Brain microvascular endothelial cell (primary cell): Measurements from ENCODE around the gene ZNF850.

ENCODE experiments used
- DNase-seq: peaks from one replicate; pipeline ENCODE4 v3.0.0-alpha.2; 2020
- H3K27ac ChIP-seq: fragments of 250-450 bp; sonication (Bioruptor Pico); 2 replicates; pipeline ENCODE4 v1.5.1; 2020; ENCODE audit warnings: mild to moderate bottlenecking, moderate library complexity
- H3K27me3 ChIP-seq: fragments of 250-450 bp; sonication (Bioruptor Pico); replicated peaks from 2 replicates; pipeline ENCODE4 v1.5.1; 2020; ENCODE audit warnings: mild to moderate bottlenecking
- H3K36me3 ChIP-seq: fragments of 250-450 bp; sonication (Bioruptor Pico); replicated peaks from 2 replicates; pipeline ENCODE4 v1.5.1; 2020; ENCODE audit warnings: mild to moderate bottlenecking
- H3K4me3 ChIP-seq: 2 replicates; pipeline ENCODE4 v1.5.1; 2011; ENCODE audit warnings: low read depth, mild to moderate bottlenecking, control low read depth, low read length, moderate library complexity
- in situ Hi-C: cut with HindIII; loops from 2 replicates; pipeline ENCODE4 v1.10.0; 2017; ENCODE audit warnings: low sequenced_read_pairs, low pct_ligation_motif_present
- TF ChIP-seq, protein P1 (sequence below): IDR thresholded peaks from 2 replicates; pipeline ENCODE4 v1.5.1; 2011; ENCODE audit warnings: low read depth, mild to moderate bottlenecking, moderate library complexity, low read length, control low read depth, inconsistent platforms; ENCODE audit errors: missing control alignments

The ZNF850 gene

DNA sequence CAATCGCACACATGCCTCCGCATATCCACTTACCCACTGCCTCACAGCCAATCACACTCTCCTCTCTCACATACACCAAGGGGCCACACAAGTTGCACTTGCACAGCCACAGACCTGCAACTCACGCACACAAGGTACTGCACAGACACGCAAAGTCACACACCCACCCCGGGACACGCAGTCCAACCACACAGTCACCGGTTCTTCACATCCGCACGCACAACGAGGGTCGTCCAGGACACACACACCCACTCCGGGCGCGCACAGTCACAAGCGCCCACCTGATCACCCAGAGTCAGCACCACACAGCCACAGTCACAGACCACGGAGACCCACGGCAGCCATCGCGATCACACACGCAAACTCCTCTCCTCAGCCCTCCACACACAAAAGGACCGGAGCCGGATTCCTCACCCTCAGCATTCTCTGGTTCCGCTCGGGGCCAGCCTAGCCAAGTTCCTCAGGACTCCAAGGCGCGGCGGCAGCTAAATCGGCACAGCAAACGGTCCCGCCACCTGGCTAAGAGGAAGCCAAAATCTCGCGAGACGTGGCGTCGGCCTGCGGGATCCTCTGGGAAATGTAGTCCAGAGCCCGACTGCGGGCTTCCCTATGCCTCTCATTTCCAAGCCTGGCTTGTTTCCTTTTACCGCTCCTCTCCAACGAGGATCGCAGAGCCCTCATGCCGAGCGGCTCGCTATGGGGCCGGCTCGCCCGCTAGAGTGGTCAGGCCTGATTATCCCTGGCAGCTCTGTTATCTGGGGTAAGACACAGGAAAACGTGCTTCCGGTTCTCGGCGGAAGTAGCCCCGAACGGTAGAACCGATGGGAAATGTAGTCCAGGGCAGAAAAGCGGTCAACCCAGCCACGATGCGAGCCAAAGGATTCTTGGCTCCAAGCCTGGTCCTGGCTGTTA lies at the start of gene ZNF850:
Gene ZNF850 (minus strand): TSS at position 497 of the 912 bp plus-strand sequence. CDS start 10,201 bp downstream, outside the sequence.
- DNase-seq: peak; percentile 92
- in situ Hi-C loops: no loop called here
- TF ChIP-seq, protein P1, sequence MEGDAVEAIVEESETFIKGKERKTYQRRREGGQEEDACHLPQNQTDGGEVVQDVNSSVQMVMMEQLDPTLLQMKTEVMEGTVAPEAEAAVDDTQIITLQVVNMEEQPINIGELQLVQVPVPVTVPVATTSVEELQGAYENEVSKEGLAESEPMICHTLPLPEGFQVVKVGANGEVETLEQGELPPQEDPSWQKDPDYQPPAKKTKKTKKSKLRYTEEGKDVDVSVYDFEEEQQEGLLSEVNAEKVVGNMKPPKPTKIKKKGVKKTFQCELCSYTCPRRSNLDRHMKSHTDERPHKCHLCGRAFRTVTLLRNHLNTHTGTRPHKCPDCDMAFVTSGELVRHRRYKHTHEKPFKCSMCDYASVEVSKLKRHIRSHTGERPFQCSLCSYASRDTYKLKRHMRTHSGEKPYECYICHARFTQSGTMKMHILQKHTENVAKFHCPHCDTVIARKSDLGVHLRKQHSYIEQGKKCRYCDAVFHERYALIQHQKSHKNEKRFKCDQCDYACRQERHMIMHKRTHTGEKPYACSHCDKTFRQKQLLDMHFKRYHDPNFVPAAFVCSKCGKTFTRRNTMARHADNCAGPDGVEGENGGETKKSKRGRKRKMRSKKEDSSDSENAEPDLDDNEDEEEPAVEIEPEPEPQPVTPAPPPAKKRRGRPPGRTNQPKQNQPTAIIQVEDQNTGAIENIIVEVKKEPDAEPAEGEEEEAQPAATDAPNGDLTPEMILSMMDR: no peak
- Histone ChIP-seq H3K4me3 (peak within 1 kb of the TSS; percentile 96), H3K27ac (peak within 1 kb of the TSS; percentile 69), H3K27me3 (no peaks in the 10 kb centered on the region), H3K36me3 (no peaks in the 10 kb centered on the region)

DNA sequence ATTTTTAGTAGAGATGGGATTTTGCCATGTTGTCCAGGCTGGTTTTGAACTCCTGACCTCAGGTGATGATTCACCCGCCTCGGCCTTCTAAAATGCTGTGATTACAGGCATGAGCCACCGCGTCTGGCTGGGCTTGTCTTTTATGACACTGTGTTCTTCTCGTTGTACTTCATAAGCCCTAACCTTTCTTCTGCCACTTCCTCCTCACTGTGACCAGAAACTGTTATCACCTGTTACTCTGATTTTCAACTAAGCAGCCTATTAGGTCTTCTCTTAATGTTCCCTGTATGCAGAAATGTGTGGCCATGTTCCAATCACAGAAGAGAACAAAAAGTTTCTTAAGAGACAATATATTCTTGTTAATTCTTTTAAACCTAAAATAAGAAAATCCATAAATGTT lies 49.2 kb upstream of the ZNF850 start:
- Histone ChIP-seq H3K27ac (no peak overlapping the region), H3K4me3 (no peak overlapping the region), H3K27me3 (no peaks in the 10 kb centered on the region), H3K36me3 (peaks cover 57% of the 10 kb centered on the region)
- in situ Hi-C loops: no loop called here
- no peak for DNase-seq
- TF ChIP-seq, protein P1: no peak

DNA sequence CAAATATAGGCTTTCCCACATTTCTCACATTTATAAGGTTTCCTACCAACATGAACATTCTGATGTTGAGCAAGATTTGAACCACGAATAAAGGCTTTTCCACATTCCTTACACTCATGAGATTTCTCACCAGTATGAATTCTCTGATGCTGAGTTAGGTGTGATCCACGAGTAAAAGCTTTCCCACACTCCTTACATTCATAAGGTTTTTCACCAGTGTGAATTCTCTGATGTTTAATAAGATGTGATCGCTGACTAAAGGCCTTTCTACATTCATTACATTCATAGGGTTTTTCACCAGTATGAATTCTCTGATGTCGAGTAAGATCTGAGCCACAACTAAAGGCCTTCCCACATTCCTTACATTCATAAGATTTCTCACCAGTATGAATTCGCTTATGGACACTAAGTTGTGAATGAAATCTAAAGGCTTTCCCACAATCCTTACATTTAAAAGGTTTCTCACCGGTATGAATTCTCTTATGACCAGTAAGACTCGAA lies 46.6 kb upstream of the ZNF850 start:
- TF ChIP-seq, protein P1: no peak
- H3K4me3 ChIP-seq: no peak overlapping the region
- DNase-seq: no peak

DNA sequence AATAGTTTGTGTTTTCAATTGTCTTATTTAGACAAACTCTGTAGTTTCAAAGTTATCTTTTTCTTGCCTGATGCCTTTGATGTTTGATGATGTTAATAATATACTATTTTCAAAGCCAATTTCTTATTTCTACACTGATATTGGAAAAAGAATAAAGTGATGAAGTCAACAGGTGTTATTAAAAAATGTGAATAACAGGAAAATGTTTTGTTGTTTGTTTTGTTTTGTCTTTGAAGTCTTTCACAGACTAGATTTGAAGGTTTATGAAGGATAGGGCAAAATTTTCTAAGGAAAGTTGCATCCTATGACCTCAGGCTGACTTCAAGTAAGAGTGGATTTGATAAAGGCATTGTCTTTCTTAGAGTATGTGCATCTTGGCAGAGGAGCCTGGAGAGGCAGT lies 34.4 kb upstream of the ZNF850 start:
- H3K4me3 ChIP-seq: no peak overlapping the region
- no peak for DNase-seq
- in situ Hi-C loops: no loop called here
- H3K27me3 ChIP-seq: no peaks in the 10 kb centered on the region
- TF ChIP-seq, protein P1: no peak
- H3K27ac ChIP-seq: no peak overlapping the region
- H3K36me3 ChIP-seq: peaks cover 4% of the 10 kb centered on the region

More for the DNA sequence above, 46.6 kb upstream of the ZNF850 start:
- in situ Hi-C loops: no loop called here
- Histone ChIP-seq H3K27ac (no peak overlapping the region), H3K27me3 (no peaks in the 10 kb centered on the region), H3K36me3 (peaks cover 44% of the 10 kb centered on the region)

DNA sequence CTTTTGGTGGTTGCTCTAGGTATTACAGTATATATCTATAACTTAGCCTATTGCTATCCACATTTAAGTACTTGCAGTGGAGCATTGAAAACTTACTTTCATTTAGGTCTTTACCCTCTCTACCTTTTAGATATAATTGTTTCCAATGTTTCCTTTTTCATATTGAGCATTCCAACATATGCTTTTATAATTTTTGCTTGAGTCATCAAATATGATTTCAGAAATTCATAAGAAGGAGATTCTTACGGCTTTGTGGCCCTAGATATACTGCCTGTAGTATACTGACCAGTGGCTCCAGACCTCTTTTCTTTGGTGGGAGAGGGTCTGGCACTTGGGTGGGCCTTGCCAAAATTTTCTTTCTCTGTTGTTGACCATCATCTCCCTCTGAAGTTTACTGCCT lies 32.8 kb upstream of the ZNF850 start:
- H3K27me3 ChIP-seq: no peaks in the 10 kb centered on the region
- no peak overlapping the region for H3K4me3 ChIP-seq
- H3K36me3 ChIP-seq: peaks cover 4% of the 10 kb centered on the region
- in situ Hi-C loops: no loop called here
- no peak for DNase-seq
- H3K27ac ChIP-seq: no peak overlapping the region
- TF ChIP-seq, protein P1: no peak

DNA sequence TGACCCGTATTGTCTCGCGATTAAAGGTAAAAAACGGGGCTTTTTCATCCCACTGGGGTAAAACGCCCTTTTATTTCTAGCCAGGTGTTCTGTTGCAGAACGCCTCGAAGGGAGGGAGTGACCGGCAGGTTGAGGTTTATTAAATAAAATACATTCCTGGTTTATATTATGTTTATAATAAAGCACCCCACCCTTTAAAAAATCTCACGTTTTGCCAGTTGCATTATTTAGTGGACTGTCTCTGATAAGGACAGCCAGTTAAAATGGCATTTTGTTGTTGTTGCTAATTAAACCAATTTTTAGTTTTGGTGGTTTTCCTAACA lies 25.1 kb upstream of the ZNF850 start:
- Histone ChIP-seq H3K36me3 (peaks cover 4% of the 10 kb centered on the region), H3K27ac (peak overlapping the region; percentile 83), H3K4me3 (peak overlapping the region; percentile 96), H3K27me3 (no peaks in the 10 kb centered on the region)
- DNase-seq: no peak
- TF ChIP-seq, protein P1: no peak
- in situ Hi-C loops: no loop called here
